GM23248 (cell line): ENCODE results near the gene ZFYVE19. TPM values are rescaled to one million over a fixed set of nuclear protein-coding genes. Genes with fewer than 3 reads are reported as not detected.

Source experiments
- DNase-seq: peaks from one replicate; pipeline ENCODE4 v3.0.0-alpha.2; 2015
- H2AFZ ChIP-seq: fragments of 200-600 bp; sonication (generic); 2 replicates; pipeline ENCODE4 v1.6.1; 2016; ENCODE audit warnings: antibody characterized with exemption
- H3F3A ChIP-seq: fragments of 200-600 bp; sonication (generic); 2 replicates; pipeline ENCODE4 v1.6.1; 2016; ENCODE audit warnings: mild to moderate bottlenecking, antibody characterized with exemption, mixed run types; ENCODE audit not compliant: insufficient read depth
- H3K27ac ChIP-seq: fragments of 200-600 bp; sonication (generic); 2 replicates; pipeline ENCODE4 v1.5.1; 2016; ENCODE audit warnings: mild to moderate bottlenecking
- H3K27me3 ChIP-seq: fragments of 200-600 bp; sonication (generic); replicated peaks from 2 replicates; pipeline ENCODE4 v1.6.1; 2016; ENCODE audit warnings: mild to moderate bottlenecking; ENCODE audit not compliant: insufficient read depth
- H3K36me3 ChIP-seq: fragments of 200-600 bp; sonication (generic); 2 replicates; pipeline ENCODE4 v1.6.1; 2016; ENCODE audit warnings: low read depth, mild to moderate bottlenecking
- H3K4me1 ChIP-seq: fragments of 200-600 bp; sonication (generic); 2 replicates; pipeline ENCODE4 v1.6.1; 2016; ENCODE audit warnings: mild to moderate bottlenecking; ENCODE audit not compliant: insufficient read depth
- H3K4me2 ChIP-seq: fragments of 200-600 bp; sonication (generic); one replicate; pipeline ENCODE4 v1.6.1; 2016; ENCODE audit warnings: mild to moderate bottlenecking; ENCODE audit not compliant: unreplicated experiment
- H3K4me3 ChIP-seq: fragments of 200-600 bp; sonication (generic); 2 replicates; pipeline ENCODE4 v1.5.1; 2016; ENCODE audit warnings: mild to moderate bottlenecking
- H3K79me2 ChIP-seq: fragments of 200-600 bp; sonication (generic); 2 replicates; pipeline ENCODE4 v1.6.1; 2016; ENCODE audit warnings: mild to moderate bottlenecking; ENCODE audit not compliant: insufficient read depth
- H3K9ac ChIP-seq: fragments of 200-600 bp; sonication (generic); 2 replicates; pipeline ENCODE4 v1.6.1; 2016; ENCODE audit warnings: mild to moderate bottlenecking
- H3K9me2 ChIP-seq: fragments of 200-600 bp; sonication (generic); 2 replicates; pipeline ENCODE4 v1.6.1; 2016; ENCODE audit warnings: mixed run types, mild to moderate bottlenecking, moderate library complexity; ENCODE audit not compliant: insufficient read depth
- H3K9me3 ChIP-seq: fragments of 200-600 bp; sonication (generic); one replicate; pipeline ENCODE4 v1.6.1; 2017; ENCODE audit warnings: low read depth
- H4K20me1 ChIP-seq: fragments of 200-600 bp; sonication (generic); 2 replicates; pipeline ENCODE4 v1.6.0; 2016; ENCODE audit not compliant: insufficient read depth
- EZH2 ChIP-seq: fragments of 200-600 bp; sonication (generic); IDR thresholded peaks from 2 replicates; pipeline ENCODE4 v1.6.1; 2018; ENCODE audit warnings: antibody characterized with exemption, mild to moderate bottlenecking; ENCODE audit not compliant: insufficient read depth, poor library complexity, severe bottlenecking
- EZH2phosphoT487 ChIP-seq: fragments of 200-600 bp; sonication (generic); IDR thresholded peaks from 2 replicates; pipeline ENCODE4 v1.6.1; 2018; ENCODE audit warnings: antibody characterized with exemption, moderate library complexity, mild to moderate bottlenecking, low read depth; ENCODE audit not compliant: insufficient read depth
- WGBS, 2 experiments: methylation state at CpG; one replicate each; pipeline ENCODE4 v1.1.6; 2015 to 2017; ENCODE audit warnings: low lambda C conversion rate in 2 of 2, low coverage in 1 of 2; ENCODE audit errors: missing lambda C conversion rate in 2 of 2; 5-methylcytosine and 5-hydroxymethylcytosine counted together
- in situ Hi-C: fragments of 300-500 bp; cut with MboI; formaldehyde crosslinking; loops from 2 replicates; pipeline ENCODE4 v1.15.0; 2020
- polyA plus RNA-seq: library from polyadenylated mRNA; unstranded; fragments of >200 nt; fragmentation: Nextera tagmentation; extraction: Ambion mirVana; gene quantifications from 2 replicates; pipeline ENCODE4 v1.2.1, GENCODE V29; 2016
- total RNA-seq: library from RNA; depleted of rRNA; stranded (reverse); fragments of >200 nt; shearing (Covaris generic); gene quantifications from 2 replicates; pipeline ENCODE4 v1.2.3, GENCODE V29; 2014

ZFYVE19 gene
- total and polyA plus RNA-seq, 2 experiments from 2014 or later: 15.0 to 33.5 TPM

GRCh38 chr15:40845511-40846284 lies 38.8 kb downstream of the ZFYVE19 start:
- TF ChIP-seq EZH2 (no peak), EZH2phosphoT487 (no peak)
- Histone ChIP-seq H3K4me1 (no peaks in the 10 kb centered on the region), H3K4me3 (no peak overlapping the region), H3K9me3 (no peaks in the 10 kb centered on the region), H2AFZ (no peak overlapping the region), H3K79me2 (no peaks in the 10 kb centered on the region), H3F3A (no peaks in the 10 kb centered on the region), H3K36me3 (no peaks in the 10 kb centered on the region), H3K4me2 (no peak overlapping the region), H3K27me3 (peaks cover 13% of the 10 kb centered on the region; the same call in 1 of the 2 replicates), H3K9me2 (no peaks in the 10 kb centered on the region), H3K9ac (no peak overlapping the region), H3K27ac (no peak overlapping the region), H4K20me1 (no peaks in the 10 kb centered on the region)
- WGBS, 2 experiments: 87% methylated on average over 8 of the region's 8 CpGs
- in situ Hi-C loops: no loop called here
- no peak for DNase-seq

- Histone ChIP-seq H3K4me2 (no peak overlapping the region), H3K9ac (no peak overlapping the region), H4K20me1 (no peaks in the 10 kb centered on the region), H3K4me3 (no peak overlapping the region), H3K36me3 (no peaks in the 10 kb centered on the region), H3F3A (no peaks in the 10 kb centered on the region), H3K9me3 (no peaks in the 10 kb centered on the region), H3K9me2 (no peaks in the 10 kb centered on the region), H3K79me2 (no peaks in the 10 kb centered on the region), H3K4me1 (no peaks in the 10 kb centered on the region), H3K27ac (no peak overlapping the region), H3K27me3 (peaks cover 13% of the 10 kb centered on the region; the same call in 1 of the 2 replicates), H2AFZ (no peak overlapping the region)
- TF ChIP-seq EZH2phosphoT487 (no peak), EZH2 (no peak)
- peak; percentile 55 for DNase-seq
- in situ Hi-C loops: no loop called here
These were observed 39.9 kb downstream of the ZFYVE19 start for GRCh38 chr15:40846841-40847222.

GRCh38 chr15:40847223-40847961 lies 40.5 kb downstream of the ZFYVE19 start:
- Histone ChIP-seq H3K27ac (no peak overlapping the region), H2AFZ (no peak overlapping the region), H3K27me3 (peaks cover 13% of the 10 kb centered on the region; the same call in 1 of the 2 replicates), H3F3A (no peaks in the 10 kb centered on the region), H3K4me3 (no peak overlapping the region), H4K20me1 (no peaks in the 10 kb centered on the region), H3K36me3 (no peaks in the 10 kb centered on the region), H3K4me2 (no peak overlapping the region), H3K4me1 (no peaks in the 10 kb centered on the region), H3K79me2 (no peaks in the 10 kb centered on the region), H3K9ac (no peak overlapping the region), H3K9me2 (no peaks in the 10 kb centered on the region), H3K9me3 (no peaks in the 10 kb centered on the region)
- WGBS, 2 experiments: 84 to 95% methylated on average over 7 of the region's 7 CpGs
- TF ChIP-seq EZH2phosphoT487: no peak
- no peak for TF ChIP-seq EZH2
- no peak for DNase-seq
- in situ Hi-C loops: no loop called here

DNA sequence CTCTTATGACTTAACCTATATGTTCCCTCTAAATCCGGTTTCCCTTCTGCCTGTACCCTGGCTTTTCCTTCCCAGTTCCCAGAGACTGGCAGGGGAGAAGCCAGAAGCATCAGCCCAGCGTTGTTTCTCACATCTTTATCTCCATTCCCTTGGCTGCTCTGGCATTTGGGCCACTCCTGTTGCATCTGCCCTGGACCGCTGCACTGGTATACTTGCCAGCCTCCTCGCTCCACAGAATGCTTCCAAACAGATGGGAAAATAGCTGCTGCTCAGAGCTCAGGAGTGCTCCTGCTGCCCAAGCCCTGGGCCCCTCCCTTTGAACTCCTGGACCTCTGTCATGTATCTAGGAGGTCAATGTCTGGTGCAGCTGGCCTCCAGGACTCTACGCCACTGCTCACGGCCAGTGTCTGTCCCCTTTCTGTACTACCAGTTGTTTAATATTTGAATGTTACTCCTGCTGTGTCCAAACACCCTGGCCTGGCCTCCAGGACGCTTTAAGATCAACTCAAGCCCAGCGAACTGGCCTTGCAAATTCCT lies 43.8 kb downstream of the ZFYVE19 start:
- Histone ChIP-seq H3K36me3 (no peaks in the 10 kb centered on the region), H3K9me3 (no peaks in the 10 kb centered on the region), H3F3A (no peaks in the 10 kb centered on the region), H3K4me3 (no peak overlapping the region), H3K79me2 (no peaks in the 10 kb centered on the region), H3K27ac (no peak overlapping the region), H3K4me2 (no peak overlapping the region), H2AFZ (no peak overlapping the region), H3K4me1 (no peaks in the 10 kb centered on the region), H3K27me3 (no peaks in the 10 kb centered on the region), H3K9ac (no peak overlapping the region), H4K20me1 (no peaks in the 10 kb centered on the region), H3K9me2 (no peaks in the 10 kb centered on the region)
- no peak for DNase-seq
- in situ Hi-C loops: no loop called here
- 68% methylated on average over 8 of the region's 8 CpGs for WGBS, 2 experiments
- TF ChIP-seq EZH2 (no peak), EZH2phosphoT487 (no peak)
